Right lobe of liver (tissue), 6 donors: ENCODE results near the gene TSC22D3. TPM values are rescaled to one million over a fixed set of nuclear protein-coding genes. Genes with fewer than 3 reads are reported as not detected.

Experiments used
- ATAC-seq, 4 donors: fragments of 200-7000 bp; cut with Tn5 transposase; one replicate each; pipeline ENCODE4 v1.9.1; 2020; ENCODE audit warnings: mild to moderate bottlenecking in 4 of 4, moderate library complexity in 4 of 4
- DNase-seq, 3 donors: peaks; one replicate each; pipeline ENCODE4 v3.0.0-alpha.2; 2020
- H3K27ac ChIP-seq, 3 donors: fragments of 200-600 bp; one replicate each; pipeline ENCODE4 v1.8.0; 2022
- H3K27me3 ChIP-seq, 2 donors: fragments of 200-600 bp; one replicate each; pipeline ENCODE4 v1.8.0; 2022
- H3K36me3 ChIP-seq, 4 donors: fragments of 200-600 bp; sonication (generic) in 1 of 4; one replicate each; pipeline versions ENCODE4 v1.5.1 to v1.8.0; 2017 to 2022; ENCODE audit warnings: control low read depth in 1 of 4
- H3K4me1 ChIP-seq, 4 donors: fragments of 200-600 bp; sonication (generic) in 1 of 4; one replicate each; pipeline versions ENCODE4 v1.5.1 to v1.8.0; 2017 to 2022; ENCODE audit warnings: control low read depth in 1 of 4
- H3K4me3 ChIP-seq, 3 donors: fragments of 200-600 bp; one replicate each; pipeline ENCODE4 v1.8.0; 2022
- H3K9me3 ChIP-seq, 4 donors: fragments of 200-600 bp; sonication (generic) in 1 of 4; one replicate each; pipeline versions ENCODE4 v1.5.1 to v1.8.0; 2017 to 2022; ENCODE audit warnings: control low read depth in 1 of 4
- POLR2A ChIP-seq: fragments of 450-650 bp; IDR thresholded peaks from one replicate; pipeline ENCODE4 v1.6.1; 2017; ENCODE audit warnings: antibody characterized with exemption, mild to moderate bottlenecking
- WGBS: methylation state at CpG from one replicate; pipeline ENCODE4 v1.1.6; 2018; ENCODE audit warnings: low coverage, low lambda C conversion rate; ENCODE audit not compliant: insufficient coverage; ENCODE audit errors: missing lambda C conversion rate; 5-methylcytosine and 5-hydroxymethylcytosine counted together
- intact Hi-C, 2 donors: fragments of 100-400 bp; cut with DNase I; formaldehyde crosslinking; loops; one replicate each; pipeline versions ENCODE4 v1.11.2 to v1.14.1; 2022
- total RNA-seq, 6 experiments: library from RNA; depleted of rRNA in 2 of 6; stranded (reverse); fragments of >200 nt in 2 of 6; fragmentation: NEBNext Ultra II Directional in 3 of 6; extraction: Animal tissue kit (Norgen Biotek cat#: 25700) in 3 of 6; gene quantifications; one replicate each; pipeline versions ENCODE4 v1.1.0 to v1.2.4, GENCODE V29; 2016 to 2023
- TF ChIP-seq, protein P1 (sequence below), 4 donors: fragments of 200-600 bp in 3 of 4; fragments of 450-650 bp in 1 of 4; IDR thresholded peaks; one replicate each; pipeline versions ENCODE4 v1.5.1 to v1.8.0; 2016 to 2022; ENCODE audit warnings: antibody characterized with exemption in 4 of 4, mild to moderate bottlenecking in 2 of 4
- donor health status: DM: no; HTN: yes; CAD: no.
- donor health status: DM: no; HTN: no; CAD: no.
- donor health status: DM: no; HTN: no; CAD: no.
- donor health status: DM: no; HTN: yes; CAD: no.
- donor health status: DM: no; HTN: yes; CAD: no.

Gene TSC22D3
- total RNA-seq, 6 experiments from 2014 or later, result 7.4 to 118 (median 60.3) TPM

DNA sequence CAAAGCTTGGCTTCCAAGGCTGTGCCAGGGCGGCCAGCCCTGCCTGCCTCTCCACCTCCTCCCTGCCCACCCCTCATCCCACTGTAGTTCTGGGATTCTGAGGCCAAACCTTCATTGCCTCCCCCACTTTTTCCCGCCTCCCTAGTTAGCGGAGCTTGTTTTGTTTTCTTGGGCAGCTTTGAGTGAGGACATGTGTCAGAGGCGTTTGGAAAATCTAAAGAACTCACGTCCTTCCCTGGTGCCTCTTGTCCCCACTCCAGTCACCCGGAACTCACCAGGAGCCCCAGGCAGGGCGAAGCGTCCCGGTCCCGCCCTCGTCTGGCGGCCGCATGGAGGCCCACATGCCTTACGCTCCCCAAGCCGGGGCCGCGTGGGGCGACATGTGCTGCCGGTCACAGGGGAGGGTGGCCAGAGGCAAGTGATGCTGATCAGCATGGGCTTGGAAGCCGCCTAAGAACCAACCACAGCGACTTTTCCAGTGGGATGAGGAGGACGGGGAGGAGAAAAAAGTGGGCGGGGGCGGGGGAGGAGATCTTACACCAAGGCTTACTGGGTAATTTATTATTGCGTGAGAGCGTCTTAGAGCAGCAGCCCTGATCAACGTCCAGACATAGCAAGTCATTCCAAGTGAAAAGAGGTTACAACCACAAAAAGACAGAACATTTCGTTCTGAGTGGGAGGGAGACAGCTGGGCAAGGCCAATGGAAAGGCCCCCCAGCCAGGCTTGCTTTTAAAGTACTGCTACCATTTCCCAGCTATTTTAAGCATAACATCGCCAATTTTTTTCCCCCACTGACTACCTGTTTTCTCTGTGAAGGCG, 98.8 kb downstream of the TSC22D3 start:
- WGBS, result 40% methylated on average over 26 of the region's 30 CpGs
- H3K4me1 ChIP-seq, result peaks cover 0 to 4% (median 0%) of the 10 kb centered on the region in 4 donors
- ATAC-seq (peak; percentile 62 to 73 (median 70)), DNase-seq (peak; percentile 71 to 87 (median 79))
- peak overlapping the region in 2 of 3 donors; percentile 40 to 48 for H3K4me3 ChIP-seq
- H3K27me3 ChIP-seq, result no peaks in the 10 kb centered on the region
- H3K36me3 ChIP-seq, result no peaks in the 10 kb centered on the region
- H3K27ac ChIP-seq, result peak overlapping the region; percentile 47 to 64 (median 57)
- TF ChIP-seq, protein P1, sequence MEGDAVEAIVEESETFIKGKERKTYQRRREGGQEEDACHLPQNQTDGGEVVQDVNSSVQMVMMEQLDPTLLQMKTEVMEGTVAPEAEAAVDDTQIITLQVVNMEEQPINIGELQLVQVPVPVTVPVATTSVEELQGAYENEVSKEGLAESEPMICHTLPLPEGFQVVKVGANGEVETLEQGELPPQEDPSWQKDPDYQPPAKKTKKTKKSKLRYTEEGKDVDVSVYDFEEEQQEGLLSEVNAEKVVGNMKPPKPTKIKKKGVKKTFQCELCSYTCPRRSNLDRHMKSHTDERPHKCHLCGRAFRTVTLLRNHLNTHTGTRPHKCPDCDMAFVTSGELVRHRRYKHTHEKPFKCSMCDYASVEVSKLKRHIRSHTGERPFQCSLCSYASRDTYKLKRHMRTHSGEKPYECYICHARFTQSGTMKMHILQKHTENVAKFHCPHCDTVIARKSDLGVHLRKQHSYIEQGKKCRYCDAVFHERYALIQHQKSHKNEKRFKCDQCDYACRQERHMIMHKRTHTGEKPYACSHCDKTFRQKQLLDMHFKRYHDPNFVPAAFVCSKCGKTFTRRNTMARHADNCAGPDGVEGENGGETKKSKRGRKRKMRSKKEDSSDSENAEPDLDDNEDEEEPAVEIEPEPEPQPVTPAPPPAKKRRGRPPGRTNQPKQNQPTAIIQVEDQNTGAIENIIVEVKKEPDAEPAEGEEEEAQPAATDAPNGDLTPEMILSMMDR (IDR thresholded peaks at IDR 0.05), result no peak
- peak; percentile 40 for TF ChIP-seq POLR2A
- H3K9me3 ChIP-seq, result no peaks in the 10 kb centered on the region
- intact Hi-C loops, result no loop called here

DNA sequence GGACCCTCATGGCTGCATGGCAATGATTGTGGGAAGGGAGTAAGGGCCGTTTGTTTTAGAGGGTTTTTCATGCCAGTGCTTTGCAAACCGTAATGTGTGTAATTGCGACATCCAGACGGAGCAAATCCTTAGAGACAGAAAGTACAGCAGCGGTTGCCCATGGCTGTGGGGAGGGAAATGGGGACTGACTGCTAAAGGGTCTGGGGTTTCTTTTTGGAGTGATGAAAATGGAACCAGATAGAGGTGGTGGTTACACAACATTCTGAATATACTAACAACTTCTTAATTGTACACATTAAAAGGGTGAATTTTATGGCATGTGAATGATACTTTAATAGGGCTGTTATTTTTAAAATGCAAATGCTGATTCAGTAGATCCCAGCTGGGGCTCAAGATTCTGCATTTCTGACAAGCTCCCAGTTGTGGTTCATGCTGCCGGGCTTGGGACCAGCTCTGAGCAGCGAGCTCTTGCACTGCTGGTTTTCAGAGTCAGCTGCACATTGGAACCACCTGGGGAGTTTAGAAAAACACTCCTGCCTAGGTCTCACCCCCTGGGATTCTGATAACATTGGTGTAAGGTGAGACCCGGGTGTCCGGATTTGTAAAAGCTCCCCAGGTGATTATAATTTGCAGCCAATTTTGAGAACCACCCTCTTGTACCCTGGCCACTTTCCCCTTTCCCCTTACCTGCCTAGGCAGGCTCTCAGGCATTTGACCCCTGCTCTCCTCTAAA, 99.6 kb downstream of the TSC22D3 start:
- TF ChIP-seq POLR2A, result no peak
- TF ChIP-seq, protein P1 (IDR thresholded peaks at IDR 0.05), result no peak
- Histone ChIP-seq H3K4me1 (peaks cover 0 to 4% (median 0%) of the 10 kb centered on the region in 4 donors), H3K27ac (peak overlapping the region; percentile 47 to 64 (median 57)), H3K36me3 (no peaks in the 10 kb centered on the region), H3K4me3 (peak overlapping the region in 2 of 3 donors; percentile 40 to 48), H3K9me3 (no peaks in the 10 kb centered on the region), H3K27me3 (no peaks in the 10 kb centered on the region)
- ATAC-seq (peak; percentile 12 to 49 (median 40)), DNase-seq (peak in 1 of 3 donors; percentile 55)
- intact Hi-C loops, result no loop called here
- WGBS, result 8% methylated on average over 5 of the region's 9 CpGs

DNA sequence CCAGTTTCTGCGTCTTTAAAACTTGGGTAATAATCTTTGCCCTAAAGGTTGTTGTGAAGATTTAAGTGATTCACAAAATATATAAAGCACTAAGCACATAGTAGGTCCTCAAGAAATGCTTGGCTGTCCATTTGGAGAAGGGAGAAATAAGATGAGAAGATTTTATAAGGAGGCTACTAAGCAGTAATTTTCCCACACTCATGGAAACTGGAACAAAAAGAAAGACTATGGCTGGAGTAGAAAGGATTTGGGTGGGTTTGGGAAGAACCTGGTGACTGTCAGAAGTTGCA, 100.3 kb downstream of the TSC22D3 start:
- 75% methylated on average over 1 of the region's 1 CpG for WGBS
- ATAC-seq, result no peak
- H3K4me1 ChIP-seq, result peaks cover 0 to 4% (median 0%) of the 10 kb centered on the region in 4 donors
- H3K36me3 ChIP-seq, result no peaks in the 10 kb centered on the region
- no peak for DNase-seq
- H3K27ac ChIP-seq, result peak overlapping the region in 2 of 3 donors; percentile 37 to 51
- intact Hi-C loops, result no loop called here
- H3K4me3 ChIP-seq, result no peak overlapping the region
- TF ChIP-seq, protein P1 (IDR thresholded peaks at IDR 0.05), result no peak
- TF ChIP-seq POLR2A, result no peak
- H3K9me3 ChIP-seq, result no peaks in the 10 kb centered on the region
- H3K27me3 ChIP-seq, result no peaks in the 10 kb centered on the region

DNA sequence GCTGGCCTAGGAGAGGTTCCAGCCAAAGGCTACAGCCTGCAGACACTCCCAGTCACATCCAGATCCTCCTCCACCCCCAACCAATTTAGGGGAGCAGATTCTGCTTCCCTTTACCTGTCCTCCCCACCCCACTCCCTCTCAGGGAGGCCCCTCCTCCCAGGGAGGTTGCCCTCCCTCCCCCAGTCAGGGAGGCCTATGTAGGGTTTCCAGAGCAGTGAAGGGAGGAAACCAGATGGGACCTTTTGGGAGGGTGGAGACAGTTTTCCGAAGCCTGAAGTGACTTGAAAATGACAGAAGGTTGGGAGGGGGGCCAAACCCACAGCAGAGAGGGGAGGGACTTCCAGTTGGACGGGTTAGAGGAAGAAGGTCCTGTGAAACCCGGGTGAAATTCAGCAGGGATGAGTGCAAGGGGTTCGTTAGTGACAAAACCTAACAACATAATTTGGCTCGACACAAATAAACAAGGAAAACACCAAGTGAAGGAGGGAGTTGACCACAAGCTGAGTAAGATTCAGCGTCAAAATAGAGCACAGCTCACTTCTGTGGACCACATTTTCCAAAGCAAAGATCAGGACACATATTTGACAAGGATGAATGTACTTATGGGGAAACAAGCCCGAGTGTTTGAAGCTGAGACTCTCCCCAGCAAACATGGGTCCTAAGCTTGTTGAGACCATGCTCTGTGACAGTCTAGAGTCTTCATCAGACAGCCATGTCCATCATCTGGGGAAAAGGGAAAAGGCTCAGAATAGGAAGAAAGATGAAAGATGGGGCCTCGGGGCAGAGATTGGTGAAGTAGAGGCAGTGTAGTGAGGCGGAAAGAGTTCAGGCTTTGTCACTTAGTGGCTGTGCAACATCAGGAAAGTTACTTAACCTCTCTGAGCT, 100.9 kb downstream of the TSC22D3 start:
- Histone ChIP-seq H3K27me3 (no peaks in the 10 kb centered on the region), H3K9me3 (no peaks in the 10 kb centered on the region), H3K4me1 (peaks cover 0 to 4% (median 0%) of the 10 kb centered on the region in 4 donors), H3K27ac (peak overlapping the region; percentile 27 to 51 (median 37)), H3K36me3 (no peaks in the 10 kb centered on the region), H3K4me3 (no peak overlapping the region)
- ATAC-seq, result peak; percentile 3 to 12 (median 7)
- intact Hi-C loops, result no loop called here
- WGBS, result 35% methylated on average over 9 of the region's 9 CpGs
- TF ChIP-seq POLR2A, result no peak
- TF ChIP-seq, protein P1 (IDR thresholded peaks at IDR 0.05), result no peak
- peak in 1 of 3 donors; percentile 59 for DNase-seq
